T-helper 2 cell treated with Interferon-gamma antibody and Interleukin-4, amounts not matched to agents 100 ng/mL and 5 ng/mL, for 36 hours (primary cell): Measurements from ENCODE around the gene BTC. TPM values are rescaled to one million over a fixed set of nuclear protein-coding genes. Genes with fewer than 3 reads are reported as not detected.
"Not testable (repeated sequence)": the region's sequence is repeated elsewhere in the genome, so short reads cannot be mapped to it uniquely, and the experiment has no call there.

Experiments
- intact Hi-C: fragments of 100-400 bp; cut with micrococcal nuclease; formaldehyde crosslinking; loops from one replicate; pipeline ENCODE4 v1.15.1; 2023
- total RNA-seq: library from RNA; stranded (reverse); gene quantifications from 2 replicates; pipeline ENCODE4 v1.2.3, GENCODE V29; 2022

BTC gene
- total RNA-seq, 1 donor from 2014 or later, result not detected

GRCh38 chr4:74758551-74759145 is 35.7 kb downstream of the BTC start:
- intact Hi-C loops, result no loop called here

GRCh38 chr4:74757136-74757535 is 37.2 kb downstream of the BTC start:
- intact Hi-C loops, result no loop called here

- intact Hi-C loops, result no loop called here
Observed at GRCh38 chr4:74755486-74755885, 38.8 kb downstream of the BTC start.

- intact Hi-C loops, result no loop called here
Observed at GRCh38 chr4:74754218-74754617, 40.1 kb downstream of the BTC start.

- intact Hi-C loops, result no loop called here
Observed at GRCh38 chr4:74752798-74753197, 41.5 kb downstream of the BTC start.

GRCh38 chr4:74751856-74752255 is 42.5 kb downstream of the BTC start:
- intact Hi-C loops, result no loop called here

GRCh38 chr4:74751247-74751646 is 43.1 kb downstream of the BTC start:
- intact Hi-C loops, result no loop called here

- intact Hi-C loops, result no loop called here
Observed at GRCh38 chr4:74742185-74742584, 52.1 kb downstream of the BTC start.

- intact Hi-C loops, result no loop called here
Observed at GRCh38 chr4:74738464-74739143, 55.7 kb downstream of the BTC start.

- intact Hi-C loops, result no loop called here
Observed at GRCh38 chr4:74734995-74735394, 59.3 kb downstream of the BTC start.

GRCh38 chr4:74733756-74734155 is 60.6 kb downstream of the BTC start:
- intact Hi-C loops, result no loop called here

- intact Hi-C loops, result no loop called here
Observed at GRCh38 chr4:74724979-74725378, 69.3 kb downstream of the BTC start.

GRCh38 chr4:74716436-74716765 is 77.9 kb downstream of the BTC start:
- intact Hi-C loops, result no loop called here

- intact Hi-C loops, result no loop called here
Observed at GRCh38 chr4:74715706-74716435, 78.5 kb downstream of the BTC start.

GRCh38 chr4:74714611-74715130 is 79.7 kb downstream of the BTC start:
- intact Hi-C loops, result no loop called here

GRCh38 chr4:74708135-74708534 is 86.2 kb downstream of the BTC start:
- intact Hi-C loops, result not testable (repeated sequence)

Other genes starting within 250 kb of the BTC start
- not detected in 2 replicates for gene PARM1, start 138.6 kb upstream of the BTC start, total RNA-seq